GM12865 (cell line): ENCODE measurements around the gene ZNF689.

Experiments used
- DNase-seq: peaks from one replicate; pipeline ENCODE4 v3.0.0; 2010; ENCODE audit warnings: low read depth
- H3K4me3 ChIP-seq: 2 replicates; pipeline ENCODE4 v1.5.1; 2011; ENCODE audit warnings: mild to moderate bottlenecking, low read depth, low read length, control low read depth
- CTCF ChIP-seq: IDR thresholded peaks from 2 replicates; pipeline ENCODE4 v1.5.1; 2011; ENCODE audit warnings: low read length, control low read depth, low read depth, inconsistent platforms; ENCODE audit not compliant: insufficient read depth; ENCODE audit errors: missing control alignments

The ZNF689 gene

DNA sequence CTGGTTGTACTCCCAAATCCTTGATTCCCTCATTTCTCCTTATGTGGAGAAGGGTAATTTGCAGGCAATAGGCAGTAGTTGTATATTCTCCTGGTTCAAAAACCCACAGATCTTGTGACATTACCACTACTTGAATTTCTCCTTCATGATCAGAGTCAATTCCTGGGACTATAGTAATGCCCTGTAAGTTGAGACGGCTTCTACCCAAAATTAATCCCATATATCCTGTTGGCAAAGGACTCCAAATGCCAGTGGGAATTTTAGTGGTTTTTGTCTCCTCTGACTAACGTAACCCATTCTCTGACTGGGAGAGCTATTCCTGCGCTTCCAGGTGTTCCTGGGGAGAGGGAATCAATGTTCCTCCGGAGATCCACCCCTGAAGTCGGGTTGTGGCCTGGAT is 11.6 kb upstream of the ZNF689 start:
- TF ChIP-seq CTCF, result no peak
- H3K4me3 ChIP-seq, result no peak overlapping the region
- DNase-seq, result no peak

DNA sequence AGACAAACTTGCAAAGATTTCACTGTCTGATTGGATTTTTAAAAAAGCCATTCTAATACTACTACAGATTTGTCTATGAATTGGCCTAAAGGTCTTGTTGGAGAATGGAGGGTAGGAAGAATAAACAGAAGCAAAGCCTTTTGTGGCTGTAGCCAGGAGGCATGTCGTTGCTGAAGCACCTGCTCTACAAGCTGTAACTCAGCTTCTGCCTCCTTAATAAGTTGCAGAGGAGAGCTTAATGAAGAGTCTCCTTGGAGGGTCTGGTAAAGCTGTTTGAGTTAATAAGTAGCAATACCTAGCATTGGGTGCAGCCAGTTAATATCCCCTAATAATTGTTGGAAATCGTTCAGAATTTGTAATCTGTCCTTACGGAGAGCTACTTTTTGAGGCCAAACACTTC is 10.0 kb upstream of the ZNF689 start:
- no peak for TF ChIP-seq CTCF
- no peak overlapping the region for H3K4me3 ChIP-seq
- no peak for DNase-seq

DNA sequence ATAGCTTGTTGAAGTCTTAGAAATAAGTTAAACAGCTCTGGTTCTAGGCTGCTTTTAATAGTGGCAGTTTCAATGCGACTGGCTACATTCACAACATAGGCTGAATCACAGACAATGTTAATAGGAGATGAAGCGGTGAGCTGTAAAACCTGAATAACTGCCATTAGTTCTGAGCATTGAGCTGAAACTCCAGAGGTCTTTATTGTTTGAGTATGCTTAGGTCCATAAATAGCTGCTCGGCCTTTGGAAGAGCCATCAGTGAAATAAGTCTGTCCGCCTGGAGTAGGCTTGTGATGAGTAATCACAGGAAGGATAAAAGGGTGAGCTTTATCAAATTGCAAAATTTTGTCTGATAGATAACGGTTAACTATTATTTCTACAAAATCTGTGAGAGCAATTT is 9.4 kb upstream of the ZNF689 start:
- no peak overlapping the region for H3K4me3 ChIP-seq
- TF ChIP-seq CTCF, result no peak
- DNase-seq, result no peak

GRCh38 chr16:30619202-30619601 is 9.0 kb upstream of the ZNF689 start:
- DNase-seq, result no peak
- TF ChIP-seq CTCF, result no peak

DNA sequence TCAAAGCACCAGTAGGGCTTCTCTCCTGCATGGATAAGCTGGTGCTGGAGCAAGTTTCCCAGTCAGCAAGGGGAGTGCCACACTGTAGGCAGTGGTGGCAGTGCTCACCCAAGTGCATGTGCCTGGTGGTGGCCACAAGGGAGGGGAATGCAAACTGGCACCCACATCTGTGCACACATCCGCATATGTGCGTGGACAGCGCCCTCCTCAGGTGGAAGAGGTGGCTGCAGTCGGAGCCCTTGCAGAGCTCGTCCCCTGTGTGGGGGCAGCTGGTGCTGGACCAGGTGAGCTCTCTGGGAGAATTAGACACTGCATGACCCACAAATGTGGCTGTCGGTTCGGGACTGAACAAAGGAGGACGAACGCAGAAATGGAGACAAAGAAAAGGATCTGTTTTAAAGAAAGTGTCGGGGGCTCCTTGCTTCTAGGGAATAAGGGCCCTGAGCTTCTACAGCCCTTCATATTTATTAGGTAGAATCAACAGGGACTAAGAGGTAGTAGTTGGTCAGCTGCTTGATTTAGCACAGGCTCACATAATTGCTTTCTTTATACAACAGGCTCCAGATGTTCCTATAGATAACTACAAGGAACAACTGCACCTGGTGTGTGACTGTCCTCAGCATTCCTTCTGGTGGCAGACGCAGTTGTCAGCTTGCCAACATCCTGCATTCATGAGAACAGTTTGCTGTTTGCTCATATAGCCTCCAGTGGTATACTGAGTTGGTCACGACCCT is 5.3 kb upstream of the ZNF689 start:
- DNase-seq, result peak; percentile 80
- peak; percentile 87 for TF ChIP-seq CTCF
- no peak overlapping the region for H3K4me3 ChIP-seq

More at GRCh38 chr16:30619202-30619601, 9.0 kb upstream of the ZNF689 start:
- H3K4me3 ChIP-seq, result no peak overlapping the region

DNA sequence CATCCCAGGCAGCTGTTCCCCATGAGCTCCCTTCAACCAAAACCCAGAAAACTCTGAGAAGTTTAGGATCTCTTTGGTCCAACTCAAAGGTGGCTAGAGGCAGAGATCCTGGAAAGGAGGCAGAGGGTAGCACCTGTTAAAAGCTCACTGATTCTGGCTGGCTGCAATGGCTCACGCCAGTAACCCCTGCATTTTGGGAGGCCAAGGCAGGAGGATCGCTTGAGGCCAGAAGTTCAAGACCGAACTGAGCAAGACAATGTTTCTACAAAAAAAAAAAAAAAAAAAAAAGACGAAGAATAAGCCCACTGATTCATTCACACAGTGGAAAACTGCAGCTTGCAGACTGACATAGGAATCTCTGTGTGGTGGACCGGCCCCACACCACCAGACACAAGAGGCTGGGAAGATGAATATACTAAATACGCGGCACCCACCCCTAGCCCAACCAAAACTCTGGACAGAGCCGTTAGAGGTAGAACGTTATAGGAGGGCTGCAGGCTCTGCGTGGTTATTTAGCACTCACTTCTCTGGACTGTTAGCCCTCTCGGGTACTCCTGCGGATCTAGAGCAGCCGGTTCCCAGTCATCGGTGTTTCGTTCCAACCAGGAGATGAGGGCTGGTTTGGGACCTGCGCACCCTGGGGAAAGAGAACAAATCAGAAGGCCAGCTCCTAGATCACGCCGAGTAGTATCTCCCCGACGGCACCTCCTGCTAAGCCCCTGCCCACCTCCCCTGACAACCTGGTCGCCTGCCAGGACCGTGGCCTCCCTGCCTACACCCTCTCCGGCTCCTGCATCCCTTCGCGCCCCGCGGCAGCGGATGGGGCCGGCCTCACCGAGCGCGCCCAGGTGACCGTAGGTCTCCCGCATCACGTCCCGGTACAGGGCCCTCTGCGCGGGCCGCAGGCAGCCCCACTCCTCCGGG is 925 bp downstream of the ZNF689 start:
- DNase-seq, result peak; percentile 56

More for the DNA sequence above, 925 bp downstream of the ZNF689 start:
- H3K4me3 ChIP-seq, result peak overlapping the region; percentile 87
- TF ChIP-seq CTCF, result no peak
